CD4-positive, alpha-beta T cell treated with Interferon gamma for 1 hour (primary cell): ENCODE data around the gene PTPN11.
"Not testable (repeated sequence)": the region's sequence is repeated elsewhere in the genome, so short reads cannot be mapped to it uniquely, and the experiment has no call there.

Experiments
- DNase-seq: peaks from one replicate; pipeline ENCODE4 v3.0.0-alpha.2; 2020

Gene PTPN11

GRCh38 chr12:112418608-112419296 is at the start of gene PTPN11:
Gene PTPN11 (plus strand): TSS chr12:112418947. CDS start chr12:112419112, 165 bp downstream.
- DNase-seq: peak; percentile 85

GRCh38 chr12:112370199-112370598 is 48.5 kb upstream of the PTPN11 start:
- no peak for DNase-seq

GRCh38 chr12:112370868-112371510 is 47.8 kb upstream of the PTPN11 start:
- DNase-seq: no peak

DNA sequence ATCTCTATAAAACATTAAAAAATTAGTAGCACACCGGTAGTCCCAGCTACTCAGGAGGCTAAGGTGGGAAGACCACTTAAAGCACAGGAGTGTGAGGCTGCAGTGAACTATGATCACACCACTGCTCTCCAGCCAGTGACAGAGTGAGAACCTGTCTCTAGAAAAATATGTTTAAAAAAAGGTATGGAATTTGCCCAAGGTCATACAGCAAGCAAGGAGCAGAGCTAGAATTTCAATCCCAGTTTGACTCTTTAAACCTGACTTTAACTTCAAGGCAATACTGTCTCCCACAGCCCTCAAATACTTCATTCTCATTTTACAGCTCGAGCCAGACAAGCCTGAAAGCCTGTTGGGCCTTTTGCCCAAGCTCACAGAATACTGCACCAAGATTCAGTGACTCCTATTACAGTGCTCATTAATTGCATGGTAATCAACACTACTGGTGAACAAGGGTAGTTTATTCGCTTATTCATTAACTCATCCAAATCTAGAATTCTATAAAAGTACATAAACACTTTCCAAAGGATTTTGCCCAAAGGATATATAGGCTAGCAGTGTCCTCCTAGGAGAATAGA is 44.5 kb upstream of the PTPN11 start:
- DNase-seq: no peak

- no peak for DNase-seq
Observed at GRCh38 chr12:112375105-112375504, 43.6 kb upstream of the PTPN11 start.

- DNase-seq: no peak
Observed at GRCh38 chr12:112380663-112381405, 37.9 kb upstream of the PTPN11 start.

DNA sequence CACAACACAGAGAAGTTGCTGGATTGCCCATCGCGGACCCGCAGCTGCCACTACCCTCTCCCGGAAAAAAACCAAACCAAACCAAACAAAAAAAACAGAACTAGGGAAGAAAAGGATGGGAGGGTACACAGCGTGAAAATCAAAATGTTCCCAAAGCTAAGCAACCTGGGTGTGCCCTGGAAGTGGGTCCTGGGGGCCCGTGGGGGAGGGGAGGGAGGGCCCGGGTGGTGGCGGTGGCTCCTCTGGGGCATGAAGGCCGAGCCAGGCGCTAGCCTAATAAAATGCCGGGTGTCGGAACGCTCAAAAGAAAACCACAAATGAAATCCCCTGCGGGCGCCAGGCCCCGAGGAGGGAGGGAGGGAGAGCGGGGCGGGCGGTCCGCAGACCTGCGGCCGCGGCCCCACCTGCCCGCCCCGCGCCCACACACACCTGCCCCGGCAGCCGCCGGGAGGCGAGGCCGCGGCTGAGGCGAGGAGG is 37.3 kb upstream of the PTPN11 start:
- peak; percentile 33 for DNase-seq

DNA sequence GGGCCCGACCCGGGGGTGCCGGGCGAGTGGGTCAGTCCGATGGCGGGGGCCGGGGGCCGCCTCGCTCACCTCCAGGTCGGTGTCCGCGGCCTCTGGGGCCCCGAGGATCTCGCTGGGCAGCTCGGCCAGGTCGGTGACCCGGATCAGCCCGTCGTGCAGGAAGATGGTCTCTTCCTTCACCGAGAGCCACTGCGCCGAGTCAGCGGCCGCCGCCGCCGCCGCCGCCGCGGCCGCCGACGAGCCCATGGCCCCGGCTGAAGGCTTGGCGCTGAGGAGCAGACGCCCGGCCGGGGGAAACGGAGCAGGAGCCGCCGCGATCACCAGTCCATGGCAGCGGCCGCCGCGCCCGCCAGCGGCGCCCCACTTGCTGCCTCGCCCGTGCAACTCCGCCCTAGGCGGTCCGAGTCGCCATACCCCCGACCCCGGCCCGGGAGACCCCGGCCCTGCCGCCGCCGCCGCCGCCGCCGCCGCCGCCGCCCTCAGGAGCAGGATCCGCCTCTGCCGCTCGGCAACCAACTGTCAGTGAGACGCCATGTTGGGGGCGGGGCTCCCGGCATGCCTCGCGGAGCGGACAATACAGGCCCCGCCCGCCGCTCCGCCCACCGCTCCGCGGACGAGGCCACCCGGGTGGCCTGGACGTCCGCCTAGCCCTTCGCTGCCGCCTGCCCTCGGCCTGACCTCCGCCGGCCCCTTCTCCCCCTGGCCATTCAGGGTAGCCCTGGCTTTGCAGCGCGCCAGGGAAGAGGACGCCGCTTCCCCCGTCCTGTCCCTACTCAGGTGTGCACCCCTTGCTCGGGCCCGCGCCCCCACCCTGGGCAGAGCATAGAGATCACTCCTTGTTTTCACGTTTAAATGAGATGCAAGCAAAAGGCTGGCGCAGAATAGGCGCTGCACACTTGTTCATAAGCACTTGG is 36.6 kb upstream of the PTPN11 start, which contains the start of gene HECTD4:
Gene HECTD4 (minus strand): TSS at position 549 of the 914 bp plus-strand sequence. CDS start 303 bp downstream, at position 246.
- DNase-seq: peak; percentile 88

DNA sequence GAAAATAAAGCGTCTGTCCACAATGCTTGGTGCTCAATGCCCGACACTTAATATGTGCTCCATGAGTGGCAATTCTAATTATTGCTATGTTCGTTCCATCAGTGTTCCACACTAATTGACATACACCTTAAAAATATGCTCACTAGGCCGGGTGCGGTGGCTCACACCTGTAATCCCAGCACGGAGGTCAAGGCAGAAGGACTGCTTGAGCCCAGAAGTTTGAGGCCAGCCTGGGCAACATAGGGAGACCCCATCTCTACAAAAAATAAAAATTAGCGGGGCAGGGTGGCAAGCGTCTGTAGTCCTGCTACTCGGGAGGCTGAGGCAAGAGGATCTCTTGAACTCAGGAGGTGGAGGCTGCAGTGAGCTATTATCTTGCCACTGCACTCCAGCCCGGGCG is 35.9 kb upstream of the PTPN11 start:
- no peak for DNase-seq

- DNase-seq: no peak
Observed at GRCh38 chr12:112386726-112387125, 32.0 kb upstream of the PTPN11 start.

DNA sequence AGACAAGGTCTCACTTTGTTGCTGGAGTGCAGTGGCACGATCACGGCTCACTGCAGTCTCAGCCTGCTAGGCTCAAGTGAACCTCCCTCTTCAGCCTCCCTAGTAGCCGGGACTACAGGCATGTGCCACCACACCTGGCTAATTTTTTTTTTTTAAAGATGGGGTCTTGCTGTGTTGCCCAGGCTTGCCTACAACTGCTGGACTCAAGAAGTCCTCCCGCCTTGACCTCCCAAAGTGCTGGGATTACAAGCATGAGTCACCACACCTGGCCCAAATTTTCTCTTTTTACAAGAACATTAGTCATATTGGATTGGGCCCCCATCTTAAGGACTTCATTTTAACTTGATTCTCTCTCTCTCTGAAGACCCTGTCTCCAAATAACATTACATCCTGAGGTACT is 29.5 kb upstream of the PTPN11 start:
- DNase-seq: no peak

DNA sequence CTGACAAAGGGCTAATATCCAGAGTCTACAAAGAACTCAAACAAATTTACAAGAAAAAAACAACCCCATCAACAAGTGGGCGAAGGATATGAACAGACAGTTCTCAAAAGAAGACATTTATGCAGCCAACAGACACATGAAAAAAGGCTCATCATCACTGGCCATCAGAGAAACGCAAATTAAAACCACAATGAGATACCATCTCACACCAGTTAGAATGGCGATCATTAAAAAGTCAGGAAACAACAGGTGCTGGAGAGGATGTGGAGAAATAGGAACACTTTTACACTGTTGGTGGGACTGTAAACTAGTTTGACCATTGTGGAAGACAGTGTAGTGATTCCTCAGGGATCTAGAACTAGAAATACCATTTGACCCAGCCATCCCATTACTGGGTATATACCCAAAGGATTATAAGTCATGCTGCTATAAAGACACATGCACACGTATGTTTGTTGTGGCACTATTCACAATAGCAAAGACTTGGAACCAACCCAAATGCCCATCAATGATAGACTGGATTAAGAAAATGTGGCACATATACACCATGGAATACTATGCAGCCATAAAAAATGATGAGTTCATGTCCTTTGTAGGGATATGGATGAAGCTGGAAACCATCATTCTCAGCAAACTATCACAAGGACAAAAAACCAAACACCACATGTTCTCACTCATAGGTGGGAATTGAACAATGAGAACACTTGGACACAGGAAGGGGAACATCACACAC is 28.7 kb upstream of the PTPN11 start:
- not testable (repeated sequence) for DNase-seq

DNA sequence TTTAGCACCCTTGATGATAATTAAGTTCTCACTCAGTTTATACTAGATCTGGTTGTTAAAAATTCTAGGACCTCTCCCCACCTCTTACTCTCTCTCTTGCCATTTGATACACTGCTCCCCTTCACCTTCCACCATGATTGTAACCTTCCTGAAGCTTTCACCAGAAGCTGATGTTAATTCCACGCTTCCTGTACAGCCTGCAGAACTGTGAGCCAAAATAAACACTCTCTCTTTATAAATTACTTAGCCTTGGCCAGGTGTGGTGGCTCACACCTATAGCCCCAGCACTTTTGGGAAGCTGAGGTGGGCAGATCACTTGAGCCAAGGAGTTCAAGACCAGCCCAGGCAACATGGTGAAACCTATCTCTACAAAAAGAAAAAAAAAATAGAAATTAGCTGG is 25.4 kb upstream of the PTPN11 start:
- no peak for DNase-seq

DNA sequence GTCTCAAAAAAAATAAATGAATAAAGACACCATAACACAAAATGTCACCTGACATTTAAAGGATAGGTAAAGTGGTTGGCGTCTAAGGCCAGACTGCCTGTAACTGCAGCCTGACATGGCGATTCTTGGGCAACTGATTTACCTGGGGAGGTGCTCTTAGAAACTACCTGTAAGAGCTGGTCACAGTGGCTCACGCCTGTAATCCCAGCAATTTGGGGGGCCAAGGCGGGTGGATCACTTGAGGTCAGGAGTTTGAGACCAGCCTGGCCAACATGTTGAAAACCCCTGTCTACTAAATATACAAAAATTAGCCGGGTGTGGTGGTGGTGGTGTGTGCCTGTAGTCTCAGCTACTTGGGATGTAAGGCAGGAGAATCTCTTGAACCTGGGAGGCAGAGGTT is 17.7 kb upstream of the PTPN11 start:
- no peak for DNase-seq

GRCh38 chr12:112401903-112402498 is 16.7 kb upstream of the PTPN11 start:
- DNase-seq: no peak

DNA sequence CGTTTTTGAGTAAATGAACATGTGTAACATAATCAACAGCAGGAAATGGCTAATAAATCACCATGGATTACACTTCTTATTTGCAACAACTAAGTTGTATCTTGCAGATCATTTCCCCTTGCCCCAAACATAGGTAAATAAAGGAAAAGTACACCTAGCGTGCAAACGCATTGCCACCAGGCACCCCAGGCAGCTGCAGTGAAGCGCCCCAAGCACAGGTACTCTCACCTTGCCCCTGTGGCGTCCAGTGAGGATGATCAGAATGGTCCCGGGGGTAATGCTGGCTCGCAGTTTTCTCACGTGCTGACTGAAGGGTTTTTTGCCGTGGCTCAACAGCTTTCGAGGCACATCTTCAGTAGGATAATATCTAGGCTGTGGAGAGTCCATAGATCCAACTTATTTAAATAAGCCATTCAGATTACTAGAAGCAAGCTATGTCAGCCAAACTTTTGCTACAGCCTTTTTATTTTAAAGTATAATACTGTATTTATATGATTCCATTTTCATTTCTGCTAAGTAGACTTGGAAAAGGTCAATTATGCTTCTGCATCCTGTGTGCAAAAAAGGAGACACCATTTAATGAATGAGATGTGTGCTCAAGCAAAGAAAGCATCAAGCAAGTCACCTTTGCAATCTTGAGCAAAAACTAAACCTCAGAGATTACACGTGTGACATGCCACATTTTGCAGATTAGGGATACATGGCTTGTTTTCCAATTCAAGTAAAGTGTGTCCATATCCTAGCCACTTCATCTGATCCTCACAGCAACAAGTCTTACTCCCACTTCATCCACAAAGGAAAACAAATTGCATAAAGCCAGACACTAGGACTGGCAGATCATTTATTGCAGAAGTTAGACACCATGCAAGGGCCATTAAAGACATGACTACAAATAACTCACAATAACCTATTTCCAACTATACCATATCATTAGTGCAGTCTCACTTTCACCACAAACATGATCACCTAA is 11.9 kb upstream of the PTPN11 start:
- DNase-seq: no peak

GRCh38 chr12:112407683-112408082 is 11.1 kb upstream of the PTPN11 start:
- DNase-seq: not testable (repeated sequence)

- DNase-seq: no peak
Observed at GRCh38 chr12:112408621-112409020, 10.1 kb upstream of the PTPN11 start.

DNA sequence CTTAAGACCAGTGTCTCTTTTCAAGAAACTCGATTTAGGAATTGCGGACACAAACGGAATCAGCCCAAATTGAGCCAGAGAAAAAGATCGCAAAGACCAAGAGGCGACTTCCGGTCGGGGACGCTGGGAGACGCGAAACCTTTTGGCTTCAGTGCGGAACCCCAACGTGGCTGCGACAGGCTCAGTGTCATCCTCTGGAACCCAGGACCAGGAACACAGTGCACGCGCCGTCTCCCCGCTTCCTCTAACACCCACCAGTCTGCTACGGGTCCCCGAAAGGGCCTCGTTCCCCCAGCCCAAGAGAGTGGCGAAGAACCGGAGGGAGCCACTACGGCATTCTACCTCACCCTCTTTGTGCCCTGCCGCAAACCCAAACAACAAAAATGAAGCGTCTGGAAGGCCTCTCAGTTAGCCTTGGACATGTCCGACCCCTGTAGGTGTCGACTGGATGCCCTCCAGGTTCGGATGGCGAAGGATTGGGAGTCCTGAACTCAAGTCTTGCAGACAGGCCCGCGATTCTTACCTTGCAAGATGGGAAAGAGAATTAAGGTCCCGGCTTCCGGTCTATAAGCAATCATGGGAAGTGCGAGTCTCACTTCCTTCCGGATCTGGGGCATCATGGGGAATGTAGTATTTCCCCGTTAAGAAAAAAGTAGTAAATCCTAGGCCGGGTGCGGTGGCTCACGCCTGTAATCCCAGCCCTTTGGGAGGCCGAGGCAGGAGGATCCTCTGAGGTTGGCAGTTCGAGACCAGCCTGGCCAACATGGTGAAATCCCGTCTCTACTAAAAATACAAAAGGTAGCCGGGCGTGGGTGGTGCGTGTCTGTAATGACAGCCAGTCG is 9.5 kb upstream of the PTPN11 start, which contains the start of gene RPL6:
Gene RPL6 (minus strand): TSS at position 542 of the 842 bp plus-strand sequence. CDS start 949 bp downstream, outside the sequence.
- DNase-seq: peak; percentile 80
